HG02870 (cell line): ENCODE results near the gene KRTAP4-8.
"Not testable (repeated sequence)": the region's sequence is repeated elsewhere in the genome, so short reads cannot be mapped to it uniquely, and the experiment has no call there.

Experiments used
- ATAC-seq: cut with Tn5 transposase; IDR thresholded peaks from one replicate; pipeline ENCODE4 v1.9.1; 2021; ENCODE audit warnings: mild to moderate bottlenecking, moderate library complexity; ENCODE audit not compliant: unreplicated experiment

KRTAP4-8 gene

DNA sequence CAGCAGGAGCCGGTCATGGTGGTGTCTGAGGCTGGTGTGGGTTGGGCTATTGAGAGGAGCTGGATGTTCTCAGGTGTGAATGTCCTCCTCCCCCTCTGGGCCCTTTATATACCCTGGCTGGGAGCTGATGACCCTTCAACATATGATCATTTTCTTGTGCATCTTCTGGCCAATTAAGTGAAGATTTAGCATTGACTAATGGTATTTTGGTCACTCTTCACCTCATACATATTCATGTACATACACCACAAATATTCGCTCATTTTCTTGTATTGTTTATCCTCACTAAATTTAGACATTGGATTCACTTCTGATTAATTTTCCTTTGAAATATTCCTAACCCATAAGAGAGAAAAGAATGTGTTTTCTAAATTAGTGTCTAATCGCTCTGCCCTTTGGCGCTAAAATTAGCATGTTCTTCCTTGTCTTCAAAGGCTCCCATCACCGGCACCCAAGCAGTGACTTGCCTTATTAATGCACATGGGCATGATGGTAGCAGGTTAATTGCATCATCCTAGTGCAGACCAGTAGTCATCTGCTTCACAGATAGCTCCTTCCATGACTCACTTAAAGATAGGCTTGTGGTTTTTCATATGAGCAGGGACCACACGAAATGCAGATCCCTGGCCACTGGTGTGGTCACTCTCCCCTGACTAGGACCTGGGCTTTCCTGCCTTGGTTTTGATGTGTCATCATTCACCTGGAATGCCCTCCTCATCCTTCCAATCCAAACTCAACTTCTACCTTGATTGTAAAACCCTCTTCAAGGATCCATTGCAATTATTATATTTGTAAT lies 31.9 kb downstream of the KRTAP4-8 start, which contains the start of gene KRTAP2-4:
Gene KRTAP2-4, minus strand, starts transcription at position 51 of the 796 bp plus-strand sequence. Its CDS starts 34 bp downstream, at position 17.
- ATAC-seq, result no peak

DNA sequence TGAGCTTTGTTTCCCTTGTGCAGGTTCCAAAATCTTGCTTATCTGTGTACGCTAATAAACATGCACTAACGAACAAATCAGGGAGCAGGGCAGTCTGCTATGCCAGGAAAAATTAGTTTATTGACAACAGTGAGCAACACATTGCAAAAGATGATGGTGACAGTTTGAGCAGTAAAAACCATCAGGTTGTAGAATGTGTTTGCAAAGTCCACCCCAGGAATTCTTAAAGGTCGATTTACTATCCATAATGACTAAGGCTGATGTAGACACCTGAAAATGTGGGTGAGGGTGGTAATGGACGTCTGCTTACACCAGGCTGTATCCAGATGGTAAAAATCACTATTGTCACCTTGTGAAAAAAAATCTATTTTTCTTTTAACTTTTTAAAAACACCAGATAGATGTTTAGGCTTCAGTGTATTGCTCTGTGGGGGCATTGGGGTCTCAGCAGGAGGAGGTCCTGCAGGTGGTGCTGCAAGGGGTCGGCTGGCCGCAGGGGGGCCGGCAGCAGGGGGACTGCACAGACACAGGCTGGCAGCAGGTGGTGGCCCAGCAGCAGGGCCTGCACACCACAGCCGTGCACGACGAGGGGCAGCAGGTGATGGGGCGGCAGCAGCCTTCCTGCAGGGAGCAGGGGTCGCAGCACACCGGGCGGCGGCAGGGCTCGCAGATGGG lies 32.8 kb downstream of the KRTAP4-8 start:
- not testable (repeated sequence) for ATAC-seq

DNA sequence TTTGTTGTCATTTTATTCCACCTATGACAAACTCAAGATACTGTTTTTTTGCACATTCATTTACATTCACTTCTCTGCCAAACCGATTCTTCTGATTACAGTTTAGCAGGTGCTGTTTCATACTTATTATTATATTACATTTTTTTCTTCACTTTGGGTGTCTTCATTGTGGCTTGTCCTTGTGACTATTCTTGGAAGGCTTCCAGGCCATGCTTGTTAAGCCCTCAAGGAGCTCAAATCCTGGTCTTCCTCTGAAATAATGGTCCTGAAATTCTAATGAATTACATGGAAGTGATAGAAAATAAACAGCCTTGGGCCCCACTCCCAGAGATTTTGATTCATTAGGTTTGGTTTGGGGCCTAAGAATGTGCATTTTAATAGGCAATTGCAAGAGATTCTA lies 33.6 kb downstream of the KRTAP4-8 start:
- no peak for ATAC-seq

DNA sequence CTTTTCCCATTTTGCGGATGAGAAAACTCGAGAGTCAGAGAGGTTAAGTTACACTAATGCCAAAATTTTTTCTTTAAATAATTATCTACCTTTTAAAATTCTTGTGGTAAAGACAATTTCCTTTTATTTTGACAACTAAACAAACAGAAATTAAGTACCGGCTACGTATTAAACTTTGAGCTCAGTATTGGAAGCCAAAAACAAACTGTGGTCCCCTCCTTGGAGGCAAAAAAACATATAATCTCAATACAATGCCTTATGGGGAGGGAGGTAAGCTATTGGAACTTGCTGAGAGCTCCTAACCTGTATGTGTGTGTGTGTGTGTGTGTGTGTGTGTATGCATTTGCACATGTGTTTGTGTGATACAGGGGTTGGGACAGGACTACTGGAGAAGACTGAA lies 34.5 kb downstream of the KRTAP4-8 start:
- ATAC-seq, result no peak

DNA sequence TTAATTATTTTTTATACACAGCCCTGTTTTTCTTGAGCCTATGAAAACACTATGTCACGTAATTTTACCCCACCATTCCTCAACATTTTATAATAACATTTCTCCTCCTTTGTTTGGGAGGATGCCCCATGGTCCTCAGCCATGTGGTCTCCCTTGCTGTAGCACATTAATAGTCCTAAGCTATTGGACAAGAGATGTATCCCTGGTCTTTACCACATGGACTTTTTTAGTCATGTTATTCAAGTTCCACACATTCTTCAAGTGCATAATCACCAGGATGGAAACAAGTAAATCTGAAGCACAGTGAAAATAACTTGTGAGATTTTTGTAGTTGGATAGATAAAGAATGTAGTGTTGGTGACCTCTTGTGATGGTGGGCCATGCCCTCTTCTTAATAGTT lies 36.0 kb downstream of the KRTAP4-8 start:
- no peak for ATAC-seq

DNA sequence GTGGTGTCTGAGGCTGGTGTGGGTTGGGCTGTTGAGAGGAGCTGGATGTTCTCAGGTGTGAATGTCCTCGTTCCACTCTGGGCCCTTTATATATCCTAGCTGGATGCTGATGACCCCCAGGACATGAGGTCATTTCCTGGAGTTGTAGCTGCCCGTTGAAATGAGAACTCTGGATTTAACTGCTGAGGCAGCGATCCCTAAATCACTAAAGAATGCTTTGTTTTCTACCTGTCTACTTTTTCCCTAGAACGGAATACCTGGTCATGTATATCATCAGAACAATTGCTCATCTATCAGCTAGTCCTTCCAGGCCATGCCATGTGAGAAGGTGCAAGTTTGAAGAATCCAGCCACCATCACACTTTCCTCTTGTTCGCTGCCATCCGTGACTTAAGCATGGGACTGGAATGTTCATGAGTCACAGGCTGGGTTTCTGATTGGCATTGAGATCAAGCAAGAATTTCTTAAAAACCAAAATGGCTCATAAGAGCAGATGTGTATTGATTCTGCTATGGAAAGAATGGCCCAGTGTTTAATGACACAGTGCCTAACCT lies 37.8 kb downstream of the KRTAP4-8 start, which contains the start of gene KRTAP2-3:
Gene KRTAP2-3, minus strand, starts transcription at position 63 of the 553 bp plus-strand sequence. CDS start 64 bp downstream, outside the sequence.
- no peak for ATAC-seq

DNA sequence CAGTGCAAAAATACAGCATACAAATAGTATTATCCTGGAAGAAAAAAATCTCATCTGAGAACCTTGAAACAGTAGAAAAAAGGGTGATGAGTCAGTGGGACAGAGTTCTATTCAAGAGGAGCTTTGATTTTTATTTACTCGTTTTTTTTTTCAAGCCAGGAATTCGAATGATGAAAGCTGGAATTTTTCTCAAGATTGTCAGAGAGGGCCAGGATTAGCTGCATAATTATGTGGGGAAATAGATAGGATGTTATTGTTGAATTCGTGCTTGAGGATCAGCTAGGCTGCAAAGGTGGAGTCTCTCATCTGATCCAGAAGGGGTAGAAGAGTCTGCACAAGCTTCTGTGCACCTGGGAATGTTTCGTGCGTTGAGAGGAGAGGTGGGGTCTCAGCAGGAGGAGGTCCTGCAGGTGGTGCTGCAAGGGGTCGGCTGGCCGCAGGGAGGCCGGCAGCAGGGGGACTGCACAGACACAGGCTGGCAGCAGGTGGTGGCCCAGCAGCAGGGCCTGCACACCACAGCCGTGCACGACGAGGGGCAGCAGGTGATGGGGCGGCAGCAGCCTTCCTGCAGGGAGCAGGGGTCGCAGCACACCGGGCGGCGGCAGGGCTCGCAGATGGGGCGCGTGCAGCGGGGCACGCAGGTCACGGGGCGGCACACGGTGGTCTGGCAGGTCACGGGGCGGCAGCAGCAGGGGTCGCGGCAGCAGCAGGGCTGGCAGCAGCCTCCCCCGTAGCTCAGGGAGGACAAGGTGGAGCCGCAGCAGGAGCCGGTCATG lies 38.5 kb downstream of the KRTAP4-8 start:
- not testable (repeated sequence) for ATAC-seq

DNA sequence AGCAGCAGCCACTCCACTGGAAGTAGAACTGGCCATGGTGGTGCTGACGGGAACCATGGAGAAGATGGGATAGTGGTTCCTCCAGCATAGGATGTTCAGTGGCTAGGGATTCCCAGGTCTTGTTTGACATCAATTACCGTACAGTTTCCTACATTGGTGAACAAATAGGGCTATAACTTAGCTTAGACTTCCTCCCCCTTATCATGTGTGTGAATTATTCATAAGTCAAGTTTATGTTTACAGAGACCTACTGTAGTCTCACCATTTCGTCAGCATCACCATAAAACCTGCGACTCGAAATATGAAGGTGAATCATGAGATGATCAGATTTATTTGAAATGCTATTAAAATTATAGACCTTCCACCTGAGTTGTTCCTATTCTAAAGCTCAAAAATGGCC lies 39.2 kb downstream of the KRTAP4-8 start:
- ATAC-seq, result no peak

DNA sequence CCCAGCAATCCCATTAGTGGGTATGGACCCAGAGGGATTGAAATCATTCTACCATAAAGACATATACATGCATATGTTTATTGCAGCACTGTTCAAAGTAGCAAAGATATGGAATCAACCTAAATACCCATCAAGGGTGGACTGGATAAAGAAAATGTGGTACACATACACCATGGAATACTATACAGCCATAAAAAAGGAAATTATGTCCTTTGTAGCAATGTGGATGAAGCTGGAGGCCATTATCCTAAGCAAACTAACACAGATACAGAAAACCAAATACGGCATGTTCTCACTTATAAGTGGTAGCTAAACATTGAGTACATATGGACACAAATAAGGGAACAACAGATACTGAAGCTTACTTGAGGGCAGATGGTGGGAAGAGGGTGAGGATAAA lies 40.4 kb downstream of the KRTAP4-8 start:
- no peak for ATAC-seq

DNA sequence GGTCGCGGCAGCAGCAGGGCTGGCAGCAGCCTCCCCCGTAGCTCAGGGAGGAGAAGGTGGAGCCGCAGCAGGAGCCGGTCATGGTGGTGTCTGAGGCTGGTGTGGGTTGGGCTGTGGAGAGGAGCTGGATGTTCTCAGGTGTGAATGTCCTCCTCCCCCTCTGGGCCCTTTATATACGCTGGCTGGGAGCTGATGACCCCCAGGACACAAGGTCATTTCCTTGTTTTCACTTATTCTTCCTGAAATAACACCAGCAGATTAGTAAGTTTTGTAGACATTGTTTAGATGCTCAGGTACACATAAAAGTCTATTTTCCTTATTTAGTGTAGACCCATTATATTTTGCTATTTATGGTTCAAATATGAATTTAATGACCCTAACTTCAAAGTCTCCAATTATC lies 42.8 kb downstream of the KRTAP4-8 start, which contains the start of gene KRTAP2-2:
Gene KRTAP2-2, minus strand, starts transcription at position 101 of the 400 bp plus-strand sequence. Its CDS starts 19 bp downstream, at position 82.
- not testable (repeated sequence) for ATAC-seq

DNA sequence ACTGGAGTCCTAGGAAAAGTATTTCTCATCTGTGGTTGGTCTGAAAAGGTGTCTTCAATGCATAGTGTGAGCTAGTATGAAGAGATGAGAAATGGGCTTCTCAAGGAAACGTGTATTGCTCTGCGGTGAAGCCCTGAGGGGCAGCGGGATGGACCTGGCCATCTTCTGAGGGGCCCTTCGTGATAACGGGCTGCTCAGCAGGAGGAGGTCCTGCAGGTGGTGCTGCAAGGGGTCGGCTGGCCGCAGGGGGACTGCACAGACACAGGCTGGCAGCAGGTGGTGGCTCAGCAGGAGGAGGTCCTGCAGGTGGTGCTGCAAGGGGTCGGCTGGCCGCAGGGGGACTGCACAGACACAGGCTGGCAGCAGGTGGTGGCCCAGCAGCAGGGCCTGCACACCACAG lies 43.4 kb downstream of the KRTAP4-8 start:
- not testable (repeated sequence) for ATAC-seq

DNA sequence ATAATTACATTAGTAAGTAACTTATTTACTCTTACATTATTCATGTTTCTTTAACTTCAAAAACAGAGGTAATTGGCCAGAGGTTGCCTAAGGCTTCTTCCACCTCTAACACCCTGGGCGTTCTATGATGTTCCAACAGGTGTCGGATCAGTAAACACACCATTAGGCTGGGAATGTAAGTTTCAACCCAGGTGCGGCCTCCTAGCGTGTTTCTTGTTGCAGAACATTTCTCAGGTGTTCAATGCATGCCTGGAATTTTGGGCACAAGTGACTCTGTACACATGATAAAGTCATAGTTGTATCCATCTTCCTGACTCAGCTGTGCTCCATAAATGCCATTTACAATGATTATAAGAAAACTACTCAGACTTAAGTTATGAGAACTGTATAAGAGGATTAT lies 43.9 kb downstream of the KRTAP4-8 start:
- ATAC-seq, result no peak

DNA sequence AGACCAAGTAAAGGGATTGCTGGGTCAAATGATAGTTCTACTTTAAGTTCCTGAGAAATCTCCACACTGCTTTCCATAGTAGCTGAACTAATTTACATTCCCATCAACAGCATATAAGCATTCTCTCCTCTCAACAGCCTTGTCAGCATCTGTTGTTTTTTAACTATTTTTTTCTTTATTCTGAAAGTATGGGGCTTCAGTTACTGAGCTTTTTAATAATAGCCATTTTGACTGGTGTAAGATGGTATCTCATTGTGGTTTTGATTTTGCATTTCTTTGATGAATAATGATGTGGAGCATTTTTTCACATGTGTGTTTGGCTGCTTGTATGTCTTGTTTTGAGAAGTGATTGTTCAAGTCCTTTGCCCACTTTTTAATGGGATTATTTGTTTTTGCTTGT lies 45.4 kb downstream of the KRTAP4-8 start:
- no peak for ATAC-seq

DNA sequence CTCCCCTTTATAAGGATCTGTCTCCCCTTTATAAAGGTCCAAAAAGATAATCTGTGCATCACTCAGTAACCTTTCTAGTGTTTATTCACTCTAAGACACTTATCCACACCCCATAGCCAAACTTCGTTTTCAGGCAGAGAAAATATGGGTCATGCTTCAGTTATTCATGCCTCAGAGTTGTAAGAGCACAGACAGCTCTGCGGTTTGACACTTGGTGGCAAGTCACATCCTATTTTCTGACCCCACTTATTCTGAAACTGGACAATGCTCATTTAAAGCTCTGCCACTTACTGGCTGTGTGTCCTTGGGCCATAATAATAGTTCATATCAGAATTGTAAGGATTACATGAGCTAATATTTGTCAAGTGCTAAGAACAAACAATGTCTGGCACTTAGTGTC lies 48.8 kb downstream of the KRTAP4-8 start:
- ATAC-seq, result no peak

DNA sequence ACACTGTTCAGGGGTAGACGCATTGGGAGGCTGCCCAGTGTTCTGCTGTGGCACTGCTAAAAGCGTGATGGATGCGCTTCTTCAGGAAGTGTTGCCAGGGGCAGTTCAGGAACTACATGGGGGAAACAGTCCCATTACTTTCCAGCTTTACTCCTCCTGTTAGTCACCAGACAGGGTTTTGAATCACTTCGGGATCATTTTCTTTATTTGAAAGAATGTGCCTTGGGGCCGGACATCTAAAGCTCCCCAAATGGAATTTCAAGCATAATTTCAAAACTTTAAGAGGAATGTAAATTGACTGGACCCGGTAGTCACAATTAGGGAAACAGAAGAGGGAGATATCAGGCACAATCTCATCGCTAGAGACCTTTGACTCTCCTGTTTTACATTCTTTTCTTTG lies 49.5 kb downstream of the KRTAP4-8 start:
- no peak for ATAC-seq
